NCI-H1092 treated with DMSO at 0.1 percent for 48 hours (cell line): ENCODE results near the gene LYSMD1.
A peak's percentile ranks its signal among the peaks of the same experiment; 100 is the strongest.

Experiments used
- DNase-seq: peaks from one replicate; lab custom pipeline; 2025; lab: John Stamatoyannopoulos, UW

Gene LYSMD1

GRCh38 chr1:151142411-151143056, 23.2 kb downstream of the LYSMD1 start:
- DNase-seq, result no peak

- no peak for DNase-seq
These were observed 27.9 kb downstream of the LYSMD1 start for GRCh38 chr1:151137789-151138188.

- no peak for DNase-seq
These were observed 30.0 kb downstream of the LYSMD1 start for GRCh38 chr1:151135433-151136385.

- no peak for DNase-seq
These were observed 30.7 kb downstream of the LYSMD1 start for GRCh38 chr1:151134991-151135390.

GRCh38 chr1:151134396-151134795, 31.3 kb downstream of the LYSMD1 start:
- peak; percentile 4 for DNase-seq

GRCh38 chr1:151133018-151133806, 32.5 kb downstream of the LYSMD1 start:
- no peak for DNase-seq

GRCh38 chr1:151132335-151133017, 33.2 kb downstream of the LYSMD1 start:
- DNase-seq, result no peak

GRCh38 chr1:151131701-151132334, 33.9 kb downstream of the LYSMD1 start:
- DNase-seq, result no peak

- DNase-seq, result peak; percentile 89
These were observed 34.6 kb downstream of the LYSMD1 start for GRCh38 chr1:151130987-151131586.

GRCh38 chr1:151128800-151129199, 36.9 kb downstream of the LYSMD1 start:
- DNase-seq, result no peak

- DNase-seq, result no peak
These were observed 40.8 kb downstream of the LYSMD1 start for GRCh38 chr1:151124763-151125403.

GRCh38 chr1:151113877-151114276, 51.8 kb downstream of the LYSMD1 start:
- DNase-seq, result no peak
